NCI-H345 treated with DMSO at 0.1 percent for 48 hours (cell line): ENCODE measurements around the gene INPP5F.

Source experiments
- DNase-seq: peaks from one replicate; lab custom pipeline; 2025; ENCODE audit not compliant: unreplicated experiment; lab: John Stamatoyannopoulos, UW

The INPP5F gene

GRCh38 chr10:119807960-119808697 is 82.3 kb downstream of the INPP5F start:
- no peak for DNase-seq

GRCh38 chr10:119811122-119811521 is 85.3 kb downstream of the INPP5F start:
- no peak for DNase-seq

- no peak for DNase-seq
Observed at GRCh38 chr10:119812684-119813083, 86.8 kb downstream of the INPP5F start.

GRCh38 chr10:119815671-119816070 is 89.8 kb downstream of the INPP5F start:
- no peak for DNase-seq

GRCh38 chr10:119817991-119818888 is 92.4 kb downstream of the INPP5F start:
- no peak for DNase-seq

GRCh38 chr10:119818889-119819270 is 93.0 kb downstream of the INPP5F start:
- no peak for DNase-seq

GRCh38 chr10:119821182-119821581 is 95.3 kb downstream of the INPP5F start:
- no peak for DNase-seq

- no peak for DNase-seq
Observed at GRCh38 chr10:119824299-119824698, 98.4 kb downstream of the INPP5F start.

GRCh38 chr10:119826771-119827170 is 100.9 kb downstream of the INPP5F start:
- DNase-seq: no peak

GRCh38 chr10:119827430-119827829 is 101.6 kb downstream of the INPP5F start:
- no peak for DNase-seq

GRCh38 chr10:119829429-119829828 is 103.6 kb downstream of the INPP5F start:
- DNase-seq: no peak

- no peak for DNase-seq
Observed at GRCh38 chr10:119830851-119831250, 105.0 kb downstream of the INPP5F start.

GRCh38 chr10:119831656-119832055 is 105.8 kb downstream of the INPP5F start:
- DNase-seq: no peak

- no peak for DNase-seq
Observed at GRCh38 chr10:119832951-119833350, 107.1 kb downstream of the INPP5F start.

GRCh38 chr10:119834188-119834587 is 108.3 kb downstream of the INPP5F start:
- no peak for DNase-seq

- DNase-seq: no peak
Observed at GRCh38 chr10:119845656-119846055, 119.8 kb downstream of the INPP5F start.

- DNase-seq: no peak
Observed at GRCh38 chr10:119849031-119849789, 123.4 kb downstream of the INPP5F start.

- no peak for DNase-seq
Observed at GRCh38 chr10:119849944-119850343, 124.1 kb downstream of the INPP5F start.

GRCh38 chr10:119852277-119852676 is 126.4 kb downstream of the INPP5F start:
- DNase-seq: no peak

GRCh38 chr10:119852822-119853221 is 127.0 kb downstream of the INPP5F start:
- no peak for DNase-seq

- no peak for DNase-seq
Observed at GRCh38 chr10:119853574-119853973, 127.7 kb downstream of the INPP5F start.
